NB4 (cell line): ENCODE measurements around the gene CREBBP.

Experiments
- DNase-seq: peaks from one replicate; pipeline ENCODE4 v3.0.0; 2010; ENCODE audit warnings: low read depth
- H3K4me3 ChIP-seq: one replicate; pipeline ENCODE4 v1.5.1; 2011; ENCODE audit warnings: mild to moderate bottlenecking, low read depth, low read length, moderate library complexity
- CTCF ChIP-seq: IDR thresholded peaks from one replicate; pipeline ENCODE4 v1.5.1; 2012; ENCODE audit warnings: low read depth, low read length
- MAX ChIP-seq: IDR thresholded peaks from 2 replicates; pipeline ENCODE4 v1.6.1; 2011; ENCODE audit warnings: low read depth, low read length
- MYC ChIP-seq: IDR thresholded peaks from 2 replicates; pipeline ENCODE4 v1.6.1; 2011; ENCODE audit warnings: low read depth, low read length
- POLR2A ChIP-seq: IDR thresholded peaks from 2 replicates; pipeline ENCODE4 v1.6.1; 2011; ENCODE audit warnings: mild to moderate bottlenecking; ENCODE audit not compliant: insufficient read length; ENCODE audit errors: extremely low read depth

Gene CREBBP

GRCh38 chr16:3754772-3755171 lies 125.7 kb downstream of the CREBBP start:
- no peak overlapping the region for H3K4me3 ChIP-seq
- DNase-seq: no peak
- TF ChIP-seq POLR2A (no peak), MYC (no peak), MAX (no peak), CTCF (no peak)

- H3K4me3 ChIP-seq: no peak overlapping the region
- DNase-seq: no peak
- no peak for TF ChIP-seq MYC
These were observed 126.3 kb downstream of the CREBBP start for GRCh38 chr16:3754081-3754703.

GRCh38 chr16:3752984-3753383 lies 127.5 kb downstream of the CREBBP start:
- no peak overlapping the region for H3K4me3 ChIP-seq
- no peak for DNase-seq
- TF ChIP-seq MYC (no peak), MAX (no peak), POLR2A (no peak)

GRCh38 chr16:3751878-3752277 lies 128.6 kb downstream of the CREBBP start:
- no peak overlapping the region for H3K4me3 ChIP-seq
- DNase-seq: no peak
- no peak for TF ChIP-seq MYC
- TF ChIP-seq POLR2A: no peak
- TF ChIP-seq MAX: no peak
- no peak for TF ChIP-seq CTCF

GRCh38 chr16:3748307-3748706 lies 132.2 kb downstream of the CREBBP start:
- H3K4me3 ChIP-seq: no peak overlapping the region
- no peak for DNase-seq
- TF ChIP-seq CTCF (no peak), MYC (no peak), MAX (no peak), POLR2A (no peak)

- TF ChIP-seq MAX (no peak), CTCF (no peak), POLR2A (no peak), MYC (no peak)
- no peak for DNase-seq
- no peak overlapping the region for H3K4me3 ChIP-seq
These were observed 134.7 kb downstream of the CREBBP start for GRCh38 chr16:3745751-3746355.

GRCh38 chr16:3744018-3744417 lies 136.5 kb downstream of the CREBBP start:
- TF ChIP-seq CTCF (no peak), MYC (no peak), MAX (no peak), POLR2A (no peak)
- no peak for DNase-seq
- H3K4me3 ChIP-seq: no peak overlapping the region
